ENCODE results near the gene SSBP3.

DNA sequence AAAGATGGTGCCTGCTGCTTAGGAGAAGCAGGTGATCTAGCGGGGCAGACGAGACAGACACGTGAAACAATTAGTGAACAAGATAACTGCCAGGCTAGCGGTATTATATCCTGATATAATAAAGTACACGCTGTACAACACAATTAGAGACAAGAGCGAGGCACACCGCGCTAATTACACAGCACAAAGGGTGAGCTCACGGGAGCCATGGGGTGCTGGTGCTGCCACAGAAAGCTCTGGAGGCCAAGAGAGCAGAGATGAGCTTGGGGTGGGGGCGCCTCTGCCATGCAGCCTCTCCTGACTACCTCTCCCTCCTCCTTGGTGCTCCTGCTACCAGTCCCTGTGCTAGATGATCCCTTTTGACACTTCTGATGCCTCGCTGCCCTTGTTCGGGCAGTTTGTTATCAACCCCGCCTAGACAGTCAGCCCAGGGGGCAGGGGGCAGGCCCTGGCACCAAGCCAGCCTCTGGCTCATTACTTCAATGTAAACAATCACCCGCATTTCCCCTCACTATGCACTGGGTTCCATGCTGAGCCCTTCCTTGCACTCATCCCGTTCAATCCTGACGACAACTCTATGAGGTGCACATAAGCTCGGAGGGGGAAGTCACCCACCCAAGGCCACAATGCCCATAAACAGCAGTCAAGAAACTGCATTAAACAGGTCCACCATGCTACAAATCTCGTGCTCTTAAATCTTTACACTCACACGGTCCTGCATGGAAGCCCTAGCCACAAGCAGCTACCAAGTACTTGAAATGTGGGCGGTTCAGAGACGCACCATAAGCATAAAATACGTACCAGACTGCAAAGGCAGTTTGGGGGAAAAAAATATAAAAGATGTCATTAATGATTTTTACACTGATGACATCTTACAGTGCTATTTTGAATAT is 103.0 kb downstream of the SSBP3 start:
- TF ChIP-seq, protein P1, sequence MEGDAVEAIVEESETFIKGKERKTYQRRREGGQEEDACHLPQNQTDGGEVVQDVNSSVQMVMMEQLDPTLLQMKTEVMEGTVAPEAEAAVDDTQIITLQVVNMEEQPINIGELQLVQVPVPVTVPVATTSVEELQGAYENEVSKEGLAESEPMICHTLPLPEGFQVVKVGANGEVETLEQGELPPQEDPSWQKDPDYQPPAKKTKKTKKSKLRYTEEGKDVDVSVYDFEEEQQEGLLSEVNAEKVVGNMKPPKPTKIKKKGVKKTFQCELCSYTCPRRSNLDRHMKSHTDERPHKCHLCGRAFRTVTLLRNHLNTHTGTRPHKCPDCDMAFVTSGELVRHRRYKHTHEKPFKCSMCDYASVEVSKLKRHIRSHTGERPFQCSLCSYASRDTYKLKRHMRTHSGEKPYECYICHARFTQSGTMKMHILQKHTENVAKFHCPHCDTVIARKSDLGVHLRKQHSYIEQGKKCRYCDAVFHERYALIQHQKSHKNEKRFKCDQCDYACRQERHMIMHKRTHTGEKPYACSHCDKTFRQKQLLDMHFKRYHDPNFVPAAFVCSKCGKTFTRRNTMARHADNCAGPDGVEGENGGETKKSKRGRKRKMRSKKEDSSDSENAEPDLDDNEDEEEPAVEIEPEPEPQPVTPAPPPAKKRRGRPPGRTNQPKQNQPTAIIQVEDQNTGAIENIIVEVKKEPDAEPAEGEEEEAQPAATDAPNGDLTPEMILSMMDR (IDR thresholded peaks at IDR 0.05; ENCODE audit: low read depth, low read length, missing input control), result no peak
- TF ChIP-seq RAD21 (IDR thresholded peaks at IDR 0.05) (no peak), RXRA (IDR thresholded peaks at IDR 0.05) (no peak), FOXA1 (IDR thresholded peaks at IDR 0.05) (no peak), EGR1 (IDR thresholded peaks at IDR 0.05; ENCODE audit: low read depth in 2 of 2) (no peak), SP1 (IDR thresholded peaks at IDR 0.05) (no peak), HNF4A (conservative IDR thresholded peaks at IDR 0.05) (no peak), TAF1 (conservative IDR thresholded peaks at IDR 0.05) (no peak), NR2F2 (IDR thresholded peaks at IDR 0.05) (no peak)
- TF ChIP-seq, protein P2, sequence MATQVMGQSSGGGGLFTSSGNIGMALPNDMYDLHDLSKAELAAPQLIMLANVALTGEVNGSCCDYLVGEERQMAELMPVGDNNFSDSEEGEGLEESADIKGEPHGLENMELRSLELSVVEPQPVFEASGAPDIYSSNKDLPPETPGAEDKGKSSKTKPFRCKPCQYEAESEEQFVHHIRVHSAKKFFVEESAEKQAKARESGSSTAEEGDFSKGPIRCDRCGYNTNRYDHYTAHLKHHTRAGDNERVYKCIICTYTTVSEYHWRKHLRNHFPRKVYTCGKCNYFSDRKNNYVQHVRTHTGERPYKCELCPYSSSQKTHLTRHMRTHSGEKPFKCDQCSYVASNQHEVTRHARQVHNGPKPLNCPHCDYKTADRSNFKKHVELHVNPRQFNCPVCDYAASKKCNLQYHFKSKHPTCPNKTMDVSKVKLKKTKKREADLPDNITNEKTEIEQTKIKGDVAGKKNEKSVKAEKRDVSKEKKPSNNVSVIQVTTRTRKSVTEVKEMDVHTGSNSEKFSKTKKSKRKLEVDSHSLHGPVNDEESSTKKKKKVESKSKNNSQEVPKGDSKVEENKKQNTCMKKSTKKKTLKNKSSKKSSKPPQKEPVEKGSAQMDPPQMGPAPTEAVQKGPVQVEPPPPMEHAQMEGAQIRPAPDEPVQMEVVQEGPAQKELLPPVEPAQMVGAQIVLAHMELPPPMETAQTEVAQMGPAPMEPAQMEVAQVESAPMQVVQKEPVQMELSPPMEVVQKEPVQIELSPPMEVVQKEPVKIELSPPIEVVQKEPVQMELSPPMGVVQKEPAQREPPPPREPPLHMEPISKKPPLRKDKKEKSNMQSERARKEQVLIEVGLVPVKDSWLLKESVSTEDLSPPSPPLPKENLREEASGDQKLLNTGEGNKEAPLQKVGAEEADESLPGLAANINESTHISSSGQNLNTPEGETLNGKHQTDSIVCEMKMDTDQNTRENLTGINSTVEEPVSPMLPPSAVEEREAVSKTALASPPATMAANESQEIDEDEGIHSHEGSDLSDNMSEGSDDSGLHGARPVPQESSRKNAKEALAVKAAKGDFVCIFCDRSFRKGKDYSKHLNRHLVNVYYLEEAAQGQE (IDR thresholded peaks at IDR 0.05), result no peak
- TF ChIP-seq, protein P3, sequence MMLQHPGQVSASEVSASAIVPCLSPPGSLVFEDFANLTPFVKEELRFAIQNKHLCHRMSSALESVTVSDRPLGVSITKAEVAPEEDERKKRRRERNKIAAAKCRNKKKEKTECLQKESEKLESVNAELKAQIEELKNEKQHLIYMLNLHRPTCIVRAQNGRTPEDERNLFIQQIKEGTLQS (IDR thresholded peaks at IDR 0.05), result no peak
- TF ChIP-seq, protein P4, sequence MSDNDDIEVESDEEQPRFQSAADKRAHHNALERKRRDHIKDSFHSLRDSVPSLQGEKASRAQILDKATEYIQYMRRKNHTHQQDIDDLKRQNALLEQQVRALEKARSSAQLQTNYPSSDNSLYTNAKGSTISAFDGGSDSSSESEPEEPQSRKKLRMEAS (IDR thresholded peaks at IDR 0.05), result no peak
- TF ChIP-seq, protein P5, sequence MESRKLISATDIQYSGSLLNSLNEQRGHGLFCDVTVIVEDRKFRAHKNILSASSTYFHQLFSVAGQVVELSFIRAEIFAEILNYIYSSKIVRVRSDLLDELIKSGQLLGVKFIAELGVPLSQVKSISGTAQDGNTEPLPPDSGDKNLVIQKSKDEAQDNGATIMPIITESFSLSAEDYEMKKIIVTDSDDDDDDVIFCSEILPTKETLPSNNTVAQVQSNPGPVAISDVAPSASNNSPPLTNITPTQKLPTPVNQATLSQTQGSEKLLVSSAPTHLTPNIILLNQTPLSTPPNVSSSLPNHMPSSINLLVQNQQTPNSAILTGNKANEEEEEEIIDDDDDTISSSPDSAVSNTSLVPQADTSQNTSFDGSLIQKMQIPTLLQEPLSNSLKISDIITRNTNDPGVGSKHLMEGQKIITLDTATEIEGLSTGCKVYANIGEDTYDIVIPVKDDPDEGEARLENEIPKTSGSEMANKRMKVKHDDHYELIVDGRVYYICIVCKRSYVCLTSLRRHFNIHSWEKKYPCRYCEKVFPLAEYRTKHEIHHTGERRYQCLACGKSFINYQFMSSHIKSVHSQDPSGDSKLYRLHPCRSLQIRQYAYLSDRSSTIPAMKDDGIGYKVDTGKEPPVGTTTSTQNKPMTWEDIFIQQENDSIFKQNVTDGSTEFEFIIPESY (IDR thresholded peaks at IDR 0.05), result no peak

Data from liver (tissue), 3 donors.